GM12878 (cell line): Measurements from ENCODE around the gene MYH7. TPM values are rescaled to one million over a fixed set of nuclear protein-coding genes. Genes with fewer than 3 reads are reported as not detected.

Source experiments
- ATAC-seq: fragments of 200-7000 bp; cut with Tn5 transposase; 3 replicates; pipeline ENCODE4 v1.9.1; 2020; ENCODE audit warnings: mild to moderate bottlenecking, moderate library complexity
- BruUV-seq: library from RNA; stranded (reverse); fragments of 400-500 nt; replicated peaks from 2 replicates; lab custom pipeline; 2021; lab: Mats Ljungman, UMichigan
- CTCF ChIA-PET: fragments of 300-600 bp; sonication (Branson Sonifier 250); formaldehyde crosslinking; extraction: SDS; loops from one replicate; lab custom pipeline; 2021; ENCODE audit warnings: inconsistent platforms; lab: Yijun Ruan, JAX
- POLR2A ChIA-PET: fragments of 350-600 bp; formaldehyde crosslinking; extraction: SDS; loops from one replicate; lab custom pipeline; 2021; ENCODE audit warnings: inconsistent platforms; lab: Charles Lee
- RAD21 ChIA-PET: fragments of 300-600 bp; sonication (Branson Sonifier 250); formaldehyde crosslinking; loops from one replicate; lab custom pipeline; 2023; ENCODE audit warnings: antibody characterized with exemption; ENCODE audit not compliant: unreplicated experiment; lab: Charles Lee
- SMC1A ChIA-PET: fragments of 300-600 bp; sonication (Branson Sonifier 250); formaldehyde crosslinking; loops from one replicate; lab custom pipeline; 2023; ENCODE audit not compliant: unreplicated experiment, uncharacterized antibody; lab: Charles Lee
- DNase-seq: peaks from one replicate; pipeline ENCODE4 v3.0.0-alpha.2; 2011; ENCODE audit warnings: low read depth, low spot score
- FAIRE-seq: peaks from 3 replicates; lab custom pipeline; 2011; peaks lifted over from hg19 to GRCh38; lab: Jason Lieb, UNC
- H2AFZ ChIP-seq: 2 replicates; pipeline ENCODE4 v1.6.0; 2011; ENCODE audit warnings: low read depth, low read length, control low read depth; ENCODE audit not compliant: control insufficient read depth
- H3K27ac ChIP-seq: 2 replicates; pipeline ENCODE4 v1.5.1; 2011; ENCODE audit warnings: control low read depth; ENCODE audit not compliant: control insufficient read depth, insufficient read depth
- H3K27me3 ChIP-seq, 2 experiments: replicated peaks in 1 of 2; 2 replicates each; pipeline versions ENCODE4 v1.6.0 to v1.6.1; 2011; ENCODE audit warnings: low read length in 1 of 2; ENCODE audit not compliant: control insufficient read depth in 2 of 2, insufficient read depth in 2 of 2
- H3K36me3 ChIP-seq, 2 experiments: 2 replicates each; pipeline ENCODE4 v1.5.1; 2011; ENCODE audit warnings: low read length in 1 of 2; ENCODE audit not compliant: control insufficient read depth in 2 of 2, insufficient read depth in 2 of 2
- H3K4me1 ChIP-seq: 2 replicates; pipeline ENCODE4 v1.6.1; 2011; ENCODE audit warnings: mild to moderate bottlenecking, low read length, moderate library complexity, mixed read lengths; ENCODE audit not compliant: control insufficient read depth, insufficient read depth
- H3K4me2 ChIP-seq: 2 replicates; pipeline ENCODE4 v1.6.0; 2011; ENCODE audit warnings: control low read depth; ENCODE audit not compliant: control insufficient read depth, insufficient read depth
- H3K4me3 ChIP-seq: fragments of 200-600 bp; sonication (generic); 2 replicates; pipeline ENCODE4 v1.5.1; 2016
- H3K79me2 ChIP-seq: 2 replicates; pipeline ENCODE4 v1.6.0; 2011; ENCODE audit warnings: low read length; ENCODE audit not compliant: control insufficient read depth, insufficient read depth
- H3K9ac ChIP-seq: 2 replicates; pipeline ENCODE4 v1.8.0; 2011; ENCODE audit warnings: low read length, control low read depth, mixed read lengths; ENCODE audit not compliant: control insufficient read depth, insufficient read depth
- H3K9me3 ChIP-seq: replicated peaks from 3 replicates; pipeline ENCODE4 v1.5.1; 2011; ENCODE audit warnings: mild to moderate bottlenecking, low read length; ENCODE audit not compliant: control insufficient read depth, insufficient read depth
- H4K20me1 ChIP-seq: 2 replicates; pipeline ENCODE4 v1.6.0; 2011; ENCODE audit not compliant: control insufficient read depth, insufficient read depth
- CHD1 ChIP-seq: IDR thresholded peaks from 2 replicates; pipeline ENCODE4 v1.6.1; 2012; ENCODE audit warnings: low read depth, low read length, improper control_type of control experiment
- CHD4 ChIP-seq: fragments of 200-600 bp; sonication (generic); IDR thresholded peaks from 2 replicates; pipeline ENCODE4 v1.6.1; 2016; ENCODE audit warnings: mild to moderate bottlenecking
- CREB1 ChIP-seq: IDR thresholded peaks from 2 replicates; pipeline ENCODE4 v1.6.1; 2012; ENCODE audit warnings: low read depth, mild to moderate bottlenecking, inconsistent platforms
- IKZF1 ChIP-seq: fragments of 450-650 bp; conservative IDR thresholded peaks from 2 replicates; pipeline ENCODE4 v1.6.1; 2017; ENCODE audit warnings: antibody characterized with exemption, mild to moderate bottlenecking
- NR2F1 ChIP-seq: fragments of 450-650 bp; conservative IDR thresholded peaks from 2 replicates; pipeline ENCODE4 v1.6.1; 2017; ENCODE audit warnings: mild to moderate bottlenecking
- POLR2AphosphoS5 ChIP-seq: IDR thresholded peaks from 2 replicates; pipeline ENCODE4 v1.6.1; 2011; ENCODE audit warnings: mild to moderate bottlenecking, low read length, inconsistent platforms
- SMAD1 ChIP-seq: fragments of 450-650 bp; IDR thresholded peaks from 2 replicates; pipeline ENCODE4 v1.6.1; 2018; ENCODE audit warnings: mild to moderate bottlenecking, low read depth; ENCODE audit not compliant: partially characterized antibody
- WRNIP1 ChIP-seq: IDR thresholded peaks from 2 replicates; pipeline ENCODE4 v1.6.1; 2011; ENCODE audit warnings: low read depth, low read length, improper control_type of control experiment, borderline replicate concordance
- WGBS: methylation state at CpG from one replicate; pipeline ENCODE4 v1.1.6; 2016; ENCODE audit warnings: low lambda C conversion rate; ENCODE audit not compliant: insufficient replicate concordance, insufficient coverage; ENCODE audit errors: missing lambda C conversion rate; 5-methylcytosine and 5-hydroxymethylcytosine counted together
- in situ Hi-C: fragments of 300-500 bp; cut with MboI; formaldehyde crosslinking; loops from 9 replicates; pipeline ENCODE4 v1.14.3; 2018; ENCODE audit warnings: mixed read lengths
- intact Hi-C: fragments of 100-400 bp; cut with micrococcal nuclease; formaldehyde crosslinking; loops from one replicate; pipeline ENCODE4 v1.14.2; 2022; ENCODE audit not compliant: unreplicated experiment
- polyA plus RNA-seq, 11 experiments: library from polyadenylated mRNA; depleted of rRNA in 4 of 11; unstranded in 6 of 11; stranded (reverse) in 5 of 11; fragments of >200 nt; fragmentation: Nextera tagmentation in 4 of 11; fragmentation: Illumina TruSeq in 1 of 11; extraction: Ambion mirVana in 4 of 11; extraction: Trizol in 1 of 11; gene quantifications; 1 replicate in 1 of 11; 2 replicates in 10 of 11; pipeline versions ENCODE4 v1.2.1 to v1.2.3, GENCODE V29; 2011 to 2016; ENCODE audit warnings: inconsistent platforms in 2 of 11, missing spikeins in 2 of 11, low read depth in 1 of 11
- total RNA-seq, 4 experiments: library from RNA; depleted of rRNA in 3 of 4; stranded (reverse); fragments of >200 nt in 3 of 4; fragmentation: Illumina TruSeq in 1 of 4; extraction: Trizol in 1 of 4; gene quantifications; 2 replicates each; pipeline versions ENCODE4 v1.2.1 to v1.2.3, GENCODE V29; 2013 to 2021
- TF ChIP-seq, protein P1 (sequence below): fragments of 450-650 bp; formaldehyde crosslinking; IDR thresholded peaks from 2 replicates; pipeline ENCODE4 v1.5.0; 2022; ENCODE audit warnings: mild to moderate bottlenecking, missing genetic modification characterization
- TF ChIP-seq, protein P2 (sequence below): IDR thresholded peaks from 2 replicates; pipeline ENCODE4 v1.6.1; 2012; ENCODE audit warnings: low read length, inconsistent platforms

Gene MYH7
- total and polyA plus RNA-seq, 10 of the 15 experiments (the other 5 are each of a cell fraction or from before 2014, with no cell fraction given), result 0.04 to 0.10 (median 0.05) TPM; not detected in 4

DNA sequence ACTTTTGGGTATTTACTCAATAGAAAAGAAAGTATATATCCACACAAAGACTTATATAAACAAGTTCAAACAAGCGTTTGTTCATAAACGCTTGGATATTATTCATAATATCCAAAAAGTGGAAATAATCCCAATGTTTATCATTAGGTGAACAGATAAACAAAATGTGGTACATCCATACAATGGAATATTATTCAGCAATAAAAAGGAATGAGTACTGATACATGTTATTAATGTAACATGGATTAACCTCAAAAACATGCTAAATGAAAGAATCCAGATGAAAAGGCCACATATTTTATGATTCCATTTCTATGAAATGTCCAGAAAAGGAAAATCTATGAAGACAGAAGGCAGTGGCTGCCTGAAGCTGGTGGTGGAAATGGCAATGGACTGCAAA, 16.8 kb upstream of the MYH7 start:
- BruUV-seq, result no TSS peak
- no peak for FAIRE-seq
- POLR2A ChIA-PET, result no interaction called here

DNA sequence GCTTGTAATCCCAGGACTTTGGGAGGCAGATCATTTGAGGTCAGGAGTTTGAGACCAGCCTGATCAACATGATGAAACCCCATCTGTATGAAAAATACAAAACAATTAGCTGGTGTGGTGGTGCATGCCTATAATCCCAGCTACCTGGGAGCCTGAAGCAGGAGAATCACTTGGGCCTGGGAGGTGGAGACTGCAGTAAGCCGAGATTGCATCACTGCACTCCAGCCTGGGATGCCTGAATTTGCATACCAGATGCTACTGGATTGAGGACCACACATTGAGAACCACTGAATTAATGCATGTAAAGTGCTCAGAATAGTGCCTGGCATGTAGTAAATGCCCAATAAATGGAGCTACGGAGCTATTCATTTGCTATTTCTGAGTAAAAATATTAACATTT, 14.9 kb upstream of the MYH7 start:
- CTCF ChIA-PET, result interaction anchor here (0.6 kb wide), 1 partner anchor 44 kb away, joined by 3 read pairs; no protein-coding TSS in a partner anchor
- TF ChIP-seq CHD1 (no peak), NR2F1 (no peak), WRNIP1 (no peak), CHD4 (no peak), CREB1 (no peak), SMAD1 (no peak), IKZF1 (no peak), POLR2AphosphoS5 (no peak)
- TF ChIP-seq, protein P1, sequence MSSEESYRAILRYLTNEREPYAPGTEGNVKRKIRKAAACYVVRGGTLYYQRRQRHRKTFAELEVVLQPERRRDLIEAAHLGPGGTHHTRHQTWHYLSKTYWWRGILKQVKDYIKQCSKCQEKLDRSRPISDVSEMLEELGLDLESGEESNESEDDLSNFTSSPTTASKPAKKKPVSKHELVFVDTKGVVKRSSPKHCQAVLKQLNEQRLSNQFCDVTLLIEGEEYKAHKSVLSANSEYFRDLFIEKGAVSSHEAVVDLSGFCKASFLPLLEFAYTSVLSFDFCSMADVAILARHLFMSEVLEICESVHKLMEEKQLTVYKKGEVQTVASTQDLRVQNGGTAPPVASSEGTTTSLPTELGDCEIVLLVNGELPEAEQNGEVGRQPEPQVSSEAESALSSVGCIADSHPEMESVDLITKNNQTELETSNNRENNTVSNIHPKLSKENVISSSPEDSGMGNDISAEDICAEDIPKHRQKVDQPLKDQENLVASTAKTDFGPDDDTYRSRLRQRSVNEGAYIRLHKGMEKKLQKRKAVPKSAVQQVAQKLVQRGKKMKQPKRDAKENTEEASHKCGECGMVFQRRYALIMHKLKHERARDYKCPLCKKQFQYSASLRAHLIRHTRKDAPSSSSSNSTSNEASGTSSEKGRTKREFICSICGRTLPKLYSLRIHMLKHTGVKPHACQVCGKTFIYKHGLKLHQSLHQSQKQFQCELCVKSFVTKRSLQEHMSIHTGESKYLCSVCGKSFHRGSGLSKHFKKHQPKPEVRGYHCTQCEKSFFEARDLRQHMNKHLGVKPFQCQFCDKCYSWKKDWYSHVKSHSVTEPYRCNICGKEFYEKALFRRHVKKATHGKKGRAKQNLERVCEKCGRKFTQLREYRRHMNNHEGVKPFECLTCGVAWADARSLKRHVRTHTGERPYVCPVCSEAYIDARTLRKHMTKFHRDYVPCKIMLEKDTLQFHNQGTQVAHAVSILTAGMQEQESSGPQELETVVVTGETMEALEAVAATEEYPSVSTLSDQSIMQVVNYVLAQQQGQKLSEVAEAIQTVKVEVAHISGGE (CRISPR knock-in tag), result no peak
- TF ChIP-seq, protein P2, sequence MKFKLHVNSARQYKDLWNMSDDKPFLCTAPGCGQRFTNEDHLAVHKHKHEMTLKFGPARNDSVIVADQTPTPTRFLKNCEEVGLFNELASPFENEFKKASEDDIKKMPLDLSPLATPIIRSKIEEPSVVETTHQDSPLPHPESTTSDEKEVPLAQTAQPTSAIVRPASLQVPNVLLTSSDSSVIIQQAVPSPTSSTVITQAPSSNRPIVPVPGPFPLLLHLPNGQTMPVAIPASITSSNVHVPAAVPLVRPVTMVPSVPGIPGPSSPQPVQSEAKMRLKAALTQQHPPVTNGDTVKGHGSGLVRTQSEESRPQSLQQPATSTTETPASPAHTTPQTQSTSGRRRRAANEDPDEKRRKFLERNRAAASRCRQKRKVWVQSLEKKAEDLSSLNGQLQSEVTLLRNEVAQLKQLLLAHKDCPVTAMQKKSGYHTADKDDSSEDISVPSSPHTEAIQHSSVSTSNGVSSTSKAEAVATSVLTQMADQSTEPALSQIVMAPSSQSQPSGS, result no peak

More for the DNA sequence above, 16.8 kb upstream of the MYH7 start:
- RAD21 ChIA-PET, result no interaction called here
- CTCF ChIA-PET, result no interaction called here
- Histone ChIP-seq H3K9ac (no peak overlapping the region), H3K4me1 (peaks cover 16% of the 10 kb centered on the region), H3K4me2 (no peak overlapping the region), H2AFZ (no peak overlapping the region), H3K79me2 (no peaks in the 10 kb centered on the region), H3K36me3 (no peaks in the 10 kb centered on the region), H3K27me3 (no peaks in the 10 kb centered on the region; a peak in 1 of 4 replicates), H4K20me1 (no peaks in the 10 kb centered on the region), H3K27ac (no peak overlapping the region)
- WGBS, result 78% methylated on average over 2 of the region's 2 CpGs
- DNase-seq (no peak), ATAC-seq (no peak)
- TF ChIP-seq, protein P2, result no peak
- TF ChIP-seq, all 136 proteins: peak for 0
- Histone ChIP-seq H3K4me3 (no peak overlapping the region), H3K9me3 (no peaks in the 10 kb centered on the region; the same call in 2 of the 3 replicates)
- SMC1A ChIA-PET, result no interaction called here
- intact Hi-C loops (no loop called here), in situ Hi-C loops (no loop called here)

More for the DNA sequence above, 14.9 kb upstream of the MYH7 start:
- H3K9ac ChIP-seq, result no peak overlapping the region
- DNase-seq (no peak), FAIRE-seq (no peak), ATAC-seq (no peak)
- ChIA-PET RAD21 (no interaction called here), SMC1A (no interaction called here), POLR2A (no interaction called here)
- intact Hi-C loops, result no loop called here
- H3K79me2 ChIP-seq, result no peaks in the 10 kb centered on the region
- H3K27me3 ChIP-seq, result no peaks in the 10 kb centered on the region; a peak in 1 of 4 replicates
- no peaks in the 10 kb centered on the region; the same call in 2 of the 3 replicates for H3K9me3 ChIP-seq
- in situ Hi-C loops, result no loop called here
- H3K4me1 ChIP-seq, result peaks cover 26% of the 10 kb centered on the region
- H3K4me2 ChIP-seq, result no peak overlapping the region
- H2AFZ ChIP-seq, result no peak overlapping the region
- no TSS peak for BruUV-seq
- WGBS, result 24% methylated on average over 2 of the region's 2 CpGs
- no peaks in the 10 kb centered on the region for H4K20me1 ChIP-seq
- no peaks in the 10 kb centered on the region for H3K36me3 ChIP-seq
- H3K4me3 ChIP-seq, result no peak overlapping the region
- no peak overlapping the region for H3K27ac ChIP-seq
